HG03469 (cell line): ENCODE measurements around the gene PRICKLE2.

ENCODE experiments used
- ATAC-seq: cut with Tn5 transposase; IDR thresholded peaks from one replicate; pipeline ENCODE4 v1.9.1; 2021; ENCODE audit warnings: mild to moderate bottlenecking, moderate library complexity, moderate number of reproducible peaks; ENCODE audit not compliant: unreplicated experiment

The PRICKLE2 gene

GRCh38 chr3:64254443-64254842, 29.2 kb upstream of the PRICKLE2 start:
- ATAC-seq: no peak

- ATAC-seq: no peak
These were observed 28.4 kb upstream of the PRICKLE2 start for GRCh38 chr3:64253689-64254088.

- no peak for ATAC-seq
These were observed 25.8 kb upstream of the PRICKLE2 start for GRCh38 chr3:64251019-64251418.

- no peak for ATAC-seq
These were observed 22.9 kb upstream of the PRICKLE2 start for GRCh38 chr3:64247991-64248646.

- peak; percentile 82 for ATAC-seq
These were observed 19.0 kb upstream of the PRICKLE2 start for GRCh38 chr3:64244011-64244942.

- ATAC-seq: no peak
These were observed 17.2 kb upstream of the PRICKLE2 start for GRCh38 chr3:64242435-64242834.

- no peak for ATAC-seq
These were observed 15.7 kb upstream of the PRICKLE2 start for GRCh38 chr3:64240959-64241358.

GRCh38 chr3:64240396-64240795, 15.1 kb upstream of the PRICKLE2 start:
- ATAC-seq: no peak

GRCh38 chr3:64239841-64240240, 14.6 kb upstream of the PRICKLE2 start:
- no peak for ATAC-seq

- no peak for ATAC-seq
These were observed 13.9 kb upstream of the PRICKLE2 start for GRCh38 chr3:64238971-64239667.

- ATAC-seq: no peak
These were observed 11.8 kb upstream of the PRICKLE2 start for GRCh38 chr3:64237083-64237482.

GRCh38 chr3:64235605-64236004, 10.3 kb upstream of the PRICKLE2 start:
- ATAC-seq: no peak

- no peak for ATAC-seq
These were observed 9.3 kb upstream of the PRICKLE2 start for GRCh38 chr3:64234571-64234970.

- no peak for ATAC-seq
These were observed 7.6 kb upstream of the PRICKLE2 start for GRCh38 chr3:64232821-64233220.

GRCh38 chr3:64229903-64230302, 4.6 kb upstream of the PRICKLE2 start:
- no peak for ATAC-seq

- no peak for ATAC-seq
These were observed 2.8 kb upstream of the PRICKLE2 start for GRCh38 chr3:64228110-64228509.

GRCh38 chr3:64226730-64227129, 1.5 kb upstream of the PRICKLE2 start:
- no peak for ATAC-seq

- no peak for ATAC-seq
These were observed 631 bp upstream of the PRICKLE2 start for GRCh38 chr3:64225695-64226499.

- no peak for ATAC-seq
These were observed 1.2 kb downstream of the PRICKLE2 start for GRCh38 chr3:64223791-64224745.
